ENCODE measurements around the gene XKR7. TPM values are rescaled to one million over a fixed set of nuclear protein-coding genes. Genes with fewer than 3 reads are reported as not detected.
A peak's percentile ranks its signal among the peaks of the same experiment; 100 is the strongest.

XKR7 gene
- total RNA-seq, 1 experiment from 2014 or later = not detected

DNA sequence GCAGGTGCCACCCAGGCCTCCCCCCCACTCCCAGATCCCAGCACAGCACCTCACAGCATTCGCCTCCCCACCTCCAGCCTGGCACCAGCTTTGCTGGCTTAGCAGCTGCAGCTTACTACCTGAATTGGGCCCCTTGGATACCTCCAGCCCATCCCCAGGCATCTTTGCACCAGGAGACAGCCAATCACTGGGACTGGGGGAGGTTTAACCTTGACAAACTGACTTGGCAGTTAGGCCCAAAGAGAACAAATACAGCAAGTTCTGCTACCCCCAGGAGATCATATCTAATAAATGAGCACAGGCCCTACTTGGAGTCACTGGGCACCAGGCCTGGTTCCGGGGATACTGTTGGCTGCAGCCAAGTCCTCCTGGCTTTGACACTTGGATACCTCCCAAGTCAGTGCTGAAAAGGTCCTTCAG, 24.9 kb upstream of the XKR7 start:
- no peak for DNase-seq (ENCODE audit: low spot score)

GRCh38 chr20:31945319-31945718, 22.6 kb upstream of the XKR7 start:
- no peak for DNase-seq (ENCODE audit: low spot score)

- no peak for DNase-seq (ENCODE audit: low spot score)
Measured at GRCh38 chr20:31945785-31946184, 22.2 kb upstream of the XKR7 start.

- DNase-seq (ENCODE audit: low spot score) = no peak
Measured at GRCh38 chr20:31948008-31948407, 19.9 kb upstream of the XKR7 start.

DNA sequence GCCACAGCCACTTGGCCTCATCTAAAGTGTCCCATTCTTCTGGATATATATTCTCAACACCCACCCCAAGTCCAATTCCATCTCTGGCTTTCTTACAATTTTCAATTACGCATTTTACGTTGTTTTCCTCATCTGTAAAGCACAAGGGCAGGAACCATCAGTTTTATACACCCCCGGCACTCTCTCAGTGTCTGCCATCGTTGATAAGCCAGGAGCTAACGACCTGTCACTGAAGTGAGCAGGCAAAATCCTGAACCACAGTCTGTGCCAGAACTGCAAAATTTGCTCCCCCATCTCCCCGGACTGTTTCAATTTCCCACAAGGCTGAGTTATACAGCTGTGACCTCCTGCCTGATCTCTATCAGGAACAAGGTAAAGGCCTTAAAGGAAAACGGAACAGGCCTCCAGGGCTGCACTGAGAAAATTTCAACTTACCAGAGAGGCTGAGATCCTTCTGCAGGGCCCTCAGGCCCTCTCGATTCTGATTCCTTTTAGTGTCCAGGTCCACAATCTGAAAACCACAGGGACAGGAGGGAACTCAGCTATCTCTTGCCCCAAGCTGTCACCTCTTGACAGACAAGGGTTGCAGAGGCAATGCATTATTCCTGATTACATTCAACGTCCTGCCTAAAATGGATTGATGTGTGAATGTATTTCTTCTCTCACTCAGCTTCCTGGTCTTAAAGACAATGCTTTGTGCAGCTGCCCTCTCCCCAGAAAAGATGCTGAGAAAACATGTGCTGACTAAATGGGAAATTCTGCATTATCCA, 17.9 kb upstream of the XKR7 start:
- DNase-seq (ENCODE audit: low spot score) = no peak

- DNase-seq (ENCODE audit: low spot score) = no peak
Measured at GRCh38 chr20:31951203-31951529, 16.8 kb upstream of the XKR7 start.

DNA sequence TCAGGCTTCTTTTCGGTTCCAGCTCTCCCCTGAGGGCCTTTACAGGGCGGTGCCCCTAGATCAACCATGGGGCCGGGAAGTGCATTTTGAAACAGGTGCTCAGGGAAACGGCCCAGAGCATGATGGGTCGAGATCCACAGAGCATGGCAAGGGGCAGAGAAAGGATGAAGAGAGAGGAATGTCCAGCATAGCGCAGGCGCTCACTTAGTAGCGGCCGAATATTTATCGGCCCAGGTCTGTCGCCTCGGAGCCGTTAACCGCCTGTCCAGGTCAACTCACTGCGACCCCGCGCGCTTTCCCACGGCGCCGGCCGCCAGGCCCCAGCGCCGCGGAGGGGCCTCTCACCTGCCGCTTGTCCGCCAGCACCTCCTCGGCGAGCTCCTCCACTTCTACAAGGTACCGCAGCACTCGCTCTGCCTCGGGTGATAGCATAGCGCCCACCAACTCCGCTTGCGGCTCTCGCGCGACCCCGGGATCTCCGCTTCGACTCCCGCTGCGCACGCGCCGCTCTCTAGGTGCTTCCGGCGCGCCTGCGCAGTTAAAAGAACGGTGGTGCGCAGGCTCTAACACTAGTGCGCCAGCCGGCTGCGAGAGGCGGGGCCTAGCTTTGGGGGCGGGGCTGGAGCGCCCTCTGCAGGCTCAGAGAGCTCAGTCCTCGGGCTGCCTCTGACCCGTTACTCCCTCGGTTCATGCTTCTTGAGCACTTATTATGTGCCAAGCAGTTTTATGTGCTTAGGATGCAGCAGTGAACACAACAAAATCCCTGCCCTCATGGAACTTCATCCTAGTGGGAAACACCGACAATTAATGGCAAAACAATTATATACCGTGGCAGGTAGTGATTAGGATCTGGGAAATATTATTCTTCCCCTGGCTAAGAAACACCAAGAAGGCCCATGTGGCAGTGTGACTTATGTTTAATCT, 16.2 kb upstream of the XKR7 start, which contains the start of gene PDRG1:
TSS of gene PDRG1 (minus strand) at position 517 of the 924 bp plus-strand sequence. CDS start at position 432, 85 bp downstream.
- peak; percentile 99 for DNase-seq (ENCODE audit: low spot score)

DNA sequence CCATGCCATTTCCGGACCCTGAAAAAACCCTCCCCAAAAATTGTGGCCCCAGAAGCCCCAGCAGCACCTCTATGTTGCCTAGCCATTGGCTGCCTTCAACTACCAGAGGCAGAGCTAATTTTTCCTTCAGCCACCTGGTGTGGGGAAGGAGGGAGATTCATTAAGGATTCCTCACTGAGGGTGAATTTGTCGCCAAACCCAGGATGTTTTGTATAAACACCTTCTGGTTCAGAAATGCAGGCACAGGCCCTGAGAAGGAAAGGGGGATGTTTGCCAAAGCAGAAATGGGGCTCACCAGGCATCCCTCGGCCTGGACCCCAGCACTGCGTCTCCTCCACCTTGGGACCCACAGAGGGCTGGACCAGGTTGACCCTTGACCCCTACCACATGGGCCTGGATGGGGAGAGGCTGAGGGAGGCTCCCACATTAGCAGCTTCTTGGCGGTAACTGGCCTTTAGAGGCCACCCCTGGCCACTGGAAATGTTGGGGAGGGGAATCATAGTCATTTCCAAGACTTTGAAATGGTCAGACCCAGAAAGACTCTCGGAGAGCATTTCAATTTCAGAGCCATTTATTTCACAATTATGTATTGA, 14.3 kb upstream of the XKR7 start:
- no peak for DNase-seq (ENCODE audit: low spot score)

- DNase-seq (ENCODE audit: low spot score) = no peak
Measured at GRCh38 chr20:31954500-31954899, 13.5 kb upstream of the XKR7 start.

GRCh38 chr20:31956556-31957526, 11.1 kb upstream of the XKR7 start:
- DNase-seq (ENCODE audit: low spot score) = no peak

GRCh38 chr20:31962761-31963160, 5.2 kb upstream of the XKR7 start:
- no peak for DNase-seq (ENCODE audit: low spot score)

DNA sequence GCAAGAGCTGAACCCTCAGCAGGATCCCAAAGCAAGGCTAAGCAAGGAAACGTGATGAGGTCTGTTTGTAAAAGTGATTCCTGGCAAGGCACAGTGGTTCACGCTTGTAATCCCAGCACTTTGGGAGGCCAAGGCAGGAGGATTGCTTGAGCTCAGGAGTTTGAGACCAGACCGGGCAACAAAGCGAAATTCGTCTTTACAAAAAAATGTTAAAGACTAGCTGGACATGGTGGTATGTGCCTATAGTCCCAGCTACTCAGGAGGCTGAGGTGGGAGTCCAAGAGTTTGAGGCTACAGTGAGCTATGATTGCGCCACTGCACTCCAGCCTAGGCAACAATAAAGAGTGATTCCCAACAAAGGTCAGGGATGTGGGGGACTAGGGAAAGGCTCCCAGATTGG, 4.1 kb upstream of the XKR7 start:
- no peak for DNase-seq (ENCODE audit: low spot score)

DNA sequence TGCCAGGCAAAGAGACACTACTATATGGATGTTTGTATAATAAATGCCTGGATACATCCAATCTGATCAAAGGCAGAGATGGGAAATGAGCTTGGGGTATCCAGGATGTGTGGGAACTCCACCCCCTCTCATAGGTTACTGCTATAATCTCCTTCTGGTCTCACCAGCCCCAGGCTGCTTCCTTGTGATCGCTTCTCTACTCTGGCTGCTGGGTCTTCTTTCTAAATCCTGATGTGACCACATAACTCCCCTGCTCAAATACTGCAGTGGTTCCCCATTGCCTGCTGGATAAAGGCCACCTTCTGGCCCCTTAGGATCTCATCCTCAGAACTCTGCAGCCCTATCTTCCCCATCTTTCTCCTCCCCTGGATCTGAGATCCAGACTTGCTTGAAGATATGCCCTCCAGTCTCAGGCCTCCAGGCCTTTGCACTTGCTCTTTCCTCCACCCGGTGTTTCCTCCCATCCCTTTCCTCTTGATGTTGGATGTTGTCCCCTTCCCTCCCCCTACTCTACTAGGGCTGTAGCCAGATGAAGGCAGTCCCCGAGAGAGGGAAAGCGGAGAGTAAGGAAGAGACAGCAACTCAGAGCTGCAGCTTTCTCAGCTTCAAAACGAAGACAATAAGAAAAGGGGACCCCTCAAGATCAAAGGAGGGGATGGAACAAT, 828 bp upstream of the XKR7 start:
- DNase-seq (ENCODE audit: low spot score) = no peak

DNA sequence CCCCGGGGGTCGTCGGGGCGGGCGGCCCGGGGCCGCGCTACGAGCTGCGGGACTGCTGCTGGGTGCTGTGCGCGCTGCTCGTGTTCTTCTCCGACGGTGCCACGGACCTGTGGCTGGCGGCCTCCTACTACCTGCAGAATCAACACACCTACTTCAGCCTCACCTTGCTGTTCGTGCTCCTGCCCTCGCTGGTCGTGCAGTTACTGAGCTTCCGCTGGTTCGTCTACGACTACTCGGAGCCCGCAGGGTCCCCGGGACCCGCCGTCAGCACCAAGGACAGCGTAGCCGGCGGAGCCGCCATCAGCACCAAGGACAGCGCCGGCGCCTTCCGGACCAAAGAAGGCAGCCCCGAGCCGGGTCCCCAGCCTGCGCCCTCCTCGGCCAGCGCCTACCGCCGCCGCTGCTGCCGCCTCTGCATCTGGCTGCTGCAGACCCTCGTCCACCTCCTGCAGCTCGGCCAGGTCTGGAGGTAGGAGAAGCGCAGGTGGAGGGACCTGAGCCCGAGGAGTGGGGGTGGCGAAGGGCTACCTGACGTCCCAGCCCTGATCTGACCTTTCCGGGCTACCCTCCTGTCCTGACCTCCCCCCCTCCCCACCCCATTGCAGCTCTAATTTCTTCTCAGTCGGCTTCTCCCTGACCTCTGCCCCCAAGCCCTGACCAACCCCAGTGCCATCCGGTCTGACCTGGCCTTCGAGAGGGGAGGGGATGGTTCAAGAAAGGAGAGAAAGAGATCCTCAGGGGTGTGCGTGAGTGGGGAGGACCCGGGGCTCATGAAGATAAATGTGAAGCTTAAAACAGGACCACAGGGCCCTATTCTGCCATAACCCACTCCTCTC, 558 bp downstream of the XKR7 start:
- DNase-seq (ENCODE audit: low spot score) = peak; percentile 52

DNA sequence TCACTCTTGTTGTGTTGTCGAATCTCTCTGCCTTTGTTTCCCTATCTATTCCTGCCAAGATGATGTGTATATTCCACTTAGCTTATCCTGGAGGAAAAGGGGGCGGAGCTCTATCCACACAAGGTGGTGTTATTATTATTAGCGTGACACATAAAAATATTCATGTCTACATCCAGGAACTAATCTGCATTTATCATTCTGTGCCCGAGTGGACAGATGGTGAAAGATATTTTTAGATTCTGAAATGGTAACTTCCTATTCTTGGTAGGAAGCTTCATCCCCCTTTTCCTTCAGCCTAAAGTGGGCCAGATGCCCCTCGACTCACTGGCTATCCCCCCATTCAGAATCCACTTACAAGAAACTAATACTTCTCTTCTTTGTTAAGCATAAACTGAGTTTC, 2.0 kb downstream of the XKR7 start:
- no peak for DNase-seq (ENCODE audit: low spot score)

DNA sequence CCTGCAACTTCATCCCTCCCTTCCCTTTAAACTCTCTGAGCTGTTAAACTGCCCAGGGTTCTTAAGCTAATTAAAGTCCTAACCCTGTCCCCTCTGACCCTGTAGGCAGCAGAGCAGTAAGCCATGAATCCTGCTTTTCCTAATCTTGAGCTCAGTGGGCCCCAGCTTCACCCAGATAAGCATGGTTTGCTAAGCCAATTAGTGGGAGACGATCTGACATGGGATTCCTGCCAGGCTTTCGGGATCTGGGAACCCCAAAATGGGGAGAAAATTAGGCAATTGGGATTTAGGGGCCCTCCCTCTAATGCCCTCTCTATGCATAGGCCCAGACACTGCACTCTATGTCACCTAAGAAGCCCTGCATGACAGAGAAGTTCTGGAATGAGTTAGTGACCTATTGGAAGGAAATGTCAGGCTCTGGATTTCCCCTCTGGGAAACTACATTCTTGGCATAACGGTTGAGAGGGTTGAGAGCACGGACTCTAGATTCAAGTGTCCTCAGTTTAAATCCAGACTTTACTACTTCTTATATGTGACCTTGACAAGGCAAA, 4.6 kb downstream of the XKR7 start:
- DNase-seq (ENCODE audit: low spot score) = no peak

DNA sequence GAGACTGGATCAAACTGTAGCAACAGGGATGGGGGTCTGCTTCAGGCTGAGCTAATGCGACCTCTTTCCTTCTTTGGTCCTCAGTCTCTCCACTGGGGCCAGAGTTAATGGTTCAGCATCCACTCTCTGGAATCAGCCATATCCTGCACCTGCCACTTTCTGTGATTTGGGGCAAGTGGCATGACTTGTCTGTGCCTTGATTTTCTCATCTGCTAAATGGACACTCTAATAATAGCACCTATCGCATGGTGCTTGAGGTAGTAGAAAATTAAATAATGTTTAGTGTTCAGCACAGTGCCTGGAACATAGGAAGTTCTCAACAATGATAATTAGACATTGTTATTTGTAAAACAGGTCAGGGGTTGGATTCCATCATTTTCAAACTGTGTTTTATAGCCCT, 6.3 kb downstream of the XKR7 start:
- DNase-seq (ENCODE audit: low spot score) = no peak

- DNase-seq (ENCODE audit: low spot score) = no peak
Measured at GRCh38 chr20:31974951-31975487, 7.1 kb downstream of the XKR7 start.

- DNase-seq (ENCODE audit: low spot score) = no peak
Measured at GRCh38 chr20:31975874-31976273, 7.9 kb downstream of the XKR7 start.
